ENCODE results near the gene ACTL6A. TPM values are rescaled to one million over a fixed set of nuclear protein-coding genes. Genes with fewer than 3 reads are reported as not detected.

The ACTL6A gene
- total RNA-seq, 2 donors from 2014 or later: 9.7 to 50.3 TPM

- TF ChIP-seq CTCF (IDR thresholded peaks at IDR 0.05): no peak
- Histone ChIP-seq H3K27me3 (replicated peaks; ENCODE audit: insufficient read depth) (no peaks in the 10 kb centered on the region), H3K4me3 (no peak overlapping the region), H3K27ac (no peak overlapping the region), H3K36me3 (no peaks in the 10 kb centered on the region), H3K9me3 (no peaks in the 10 kb centered on the region), H3K4me1 (ENCODE audit: control insufficient read depth in 1 of 2, low read depth in 2 of 2) (no peaks in the 10 kb centered on the region)
- ATAC-seq (ENCODE audit: insufficient number of reproducible peaks, low FRiP score, low read depth) (no peak), DNase-seq (ENCODE audit: low spot score) (no peak)
Observed at GRCh38 chr3:179541596-179541995, 21.1 kb upstream of the ACTL6A start.

- TF ChIP-seq CTCF (IDR thresholded peaks at IDR 0.05): no peak
Observed at GRCh38 chr3:179542375-179542774, 20.4 kb upstream of the ACTL6A start.

GRCh38 chr3:179544981-179545645, 17.6 kb upstream of the ACTL6A start:
- Histone ChIP-seq H3K9me3 (no peaks in the 10 kb centered on the region), H3K4me1 (ENCODE audit: control insufficient read depth in 1 of 2, low read depth in 2 of 2) (no peaks in the 10 kb centered on the region), H3K27me3 (replicated peaks; ENCODE audit: insufficient read depth) (no peaks in the 10 kb centered on the region), H3K27ac (no peak overlapping the region), H3K4me3 (no peak overlapping the region), H3K36me3 (no peaks in the 10 kb centered on the region)
- TF ChIP-seq CTCF (IDR thresholded peaks at IDR 0.05): no peak
- ATAC-seq (ENCODE audit: insufficient number of reproducible peaks, low FRiP score, low read depth): no peak
- DNase-seq (ENCODE audit: low spot score): no peak

More at GRCh38 chr3:179542375-179542774, 20.4 kb upstream of the ACTL6A start:
- Histone ChIP-seq H3K9me3 (no peaks in the 10 kb centered on the region), H3K4me3 (no peak overlapping the region), H3K4me1 (ENCODE audit: control insufficient read depth in 1 of 2, low read depth in 2 of 2) (no peaks in the 10 kb centered on the region), H3K27me3 (replicated peaks; ENCODE audit: insufficient read depth) (no peaks in the 10 kb centered on the region), H3K27ac (no peak overlapping the region), H3K36me3 (no peaks in the 10 kb centered on the region)
- ATAC-seq (ENCODE audit: insufficient number of reproducible peaks, low FRiP score, low read depth) (no peak), DNase-seq (ENCODE audit: low spot score) (no peak)

GRCh38 chr3:179546814-179547241, 15.9 kb upstream of the ACTL6A start:
- H3K4me3 ChIP-seq: no peak overlapping the region
- no peak overlapping the region for H3K27ac ChIP-seq
- no peaks in the 10 kb centered on the region for H3K36me3 ChIP-seq
- no peak for DNase-seq (ENCODE audit: low spot score)
- H3K9me3 ChIP-seq: no peaks in the 10 kb centered on the region
- no peak for TF ChIP-seq CTCF (IDR thresholded peaks at IDR 0.05)
- H3K4me1 ChIP-seq (ENCODE audit: control insufficient read depth in 1 of 2, low read depth in 2 of 2): no peaks in the 10 kb centered on the region
- no peak for ATAC-seq (ENCODE audit: insufficient number of reproducible peaks, low FRiP score, low read depth)
- no peaks in the 10 kb centered on the region for H3K27me3 ChIP-seq (replicated peaks; ENCODE audit: insufficient read depth)

- H3K27ac ChIP-seq: no peak overlapping the region
- TF ChIP-seq CTCF (IDR thresholded peaks at IDR 0.05): no peak
Observed at GRCh38 chr3:179551349-179552105, 11.2 kb upstream of the ACTL6A start.

More at GRCh38 chr3:179551349-179552105, 11.2 kb upstream of the ACTL6A start:
- ATAC-seq (ENCODE audit: insufficient number of reproducible peaks, low FRiP score, low read depth): no peak
- no peak overlapping the region for H3K4me3 ChIP-seq
- no peak for DNase-seq (ENCODE audit: low spot score)
- H3K27me3 ChIP-seq (replicated peaks; ENCODE audit: insufficient read depth): no peaks in the 10 kb centered on the region
- H3K36me3 ChIP-seq: no peaks in the 10 kb centered on the region
- H3K9me3 ChIP-seq: no peaks in the 10 kb centered on the region
- H3K4me1 ChIP-seq (ENCODE audit: control insufficient read depth in 1 of 2, low read depth in 2 of 2): no peaks in the 10 kb centered on the region

Data from thoracic aorta (tissue), 2 donors.